Measurements from ENCODE around the gene KRT6A.

Gene KRT6A

DNA sequence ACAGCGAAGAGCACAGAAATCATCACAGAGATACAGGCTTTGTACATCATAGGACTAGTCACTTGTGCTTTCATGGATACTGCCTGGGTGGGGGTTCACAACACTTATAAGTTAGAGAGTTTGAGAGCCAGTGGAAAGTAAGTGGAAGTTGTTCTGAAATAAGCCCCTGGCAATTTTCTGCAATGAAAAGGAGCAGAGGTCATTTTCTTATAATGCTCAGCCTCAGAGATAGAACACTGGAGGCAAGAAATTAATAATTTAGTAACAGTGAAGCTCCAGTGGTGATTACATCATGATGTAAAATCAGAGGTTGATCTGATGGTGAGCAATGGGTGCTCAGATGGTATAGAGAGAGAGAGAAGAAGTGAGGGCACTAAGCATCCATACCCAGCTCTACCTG is 5.8 kb downstream of the KRT6A start:
- TF ChIP-seq, protein P1, sequence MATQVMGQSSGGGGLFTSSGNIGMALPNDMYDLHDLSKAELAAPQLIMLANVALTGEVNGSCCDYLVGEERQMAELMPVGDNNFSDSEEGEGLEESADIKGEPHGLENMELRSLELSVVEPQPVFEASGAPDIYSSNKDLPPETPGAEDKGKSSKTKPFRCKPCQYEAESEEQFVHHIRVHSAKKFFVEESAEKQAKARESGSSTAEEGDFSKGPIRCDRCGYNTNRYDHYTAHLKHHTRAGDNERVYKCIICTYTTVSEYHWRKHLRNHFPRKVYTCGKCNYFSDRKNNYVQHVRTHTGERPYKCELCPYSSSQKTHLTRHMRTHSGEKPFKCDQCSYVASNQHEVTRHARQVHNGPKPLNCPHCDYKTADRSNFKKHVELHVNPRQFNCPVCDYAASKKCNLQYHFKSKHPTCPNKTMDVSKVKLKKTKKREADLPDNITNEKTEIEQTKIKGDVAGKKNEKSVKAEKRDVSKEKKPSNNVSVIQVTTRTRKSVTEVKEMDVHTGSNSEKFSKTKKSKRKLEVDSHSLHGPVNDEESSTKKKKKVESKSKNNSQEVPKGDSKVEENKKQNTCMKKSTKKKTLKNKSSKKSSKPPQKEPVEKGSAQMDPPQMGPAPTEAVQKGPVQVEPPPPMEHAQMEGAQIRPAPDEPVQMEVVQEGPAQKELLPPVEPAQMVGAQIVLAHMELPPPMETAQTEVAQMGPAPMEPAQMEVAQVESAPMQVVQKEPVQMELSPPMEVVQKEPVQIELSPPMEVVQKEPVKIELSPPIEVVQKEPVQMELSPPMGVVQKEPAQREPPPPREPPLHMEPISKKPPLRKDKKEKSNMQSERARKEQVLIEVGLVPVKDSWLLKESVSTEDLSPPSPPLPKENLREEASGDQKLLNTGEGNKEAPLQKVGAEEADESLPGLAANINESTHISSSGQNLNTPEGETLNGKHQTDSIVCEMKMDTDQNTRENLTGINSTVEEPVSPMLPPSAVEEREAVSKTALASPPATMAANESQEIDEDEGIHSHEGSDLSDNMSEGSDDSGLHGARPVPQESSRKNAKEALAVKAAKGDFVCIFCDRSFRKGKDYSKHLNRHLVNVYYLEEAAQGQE (IDR thresholded peaks at IDR 0.05; ENCODE audit: insufficient read depth in 1 of 2, low read depth in 2 of 2, low read length in 2 of 2), result no peak
- TF ChIP-seq SIN3A (IDR thresholded peaks at IDR 0.05; ENCODE audit: borderline replicate concordance, insufficient read depth, low read length) (no peak), FOXP2 (optimal IDR thresholded peaks at IDR 0.05; ENCODE audit: borderline replicate concordance, extremely low read depth, extremely low read length, insufficient read depth) (no peak), TAF1 (IDR thresholded peaks at IDR 0.05; ENCODE audit: borderline replicate concordance, insufficient read depth, low read length) (no peak), POLR2AphosphoS5 (IDR thresholded peaks at IDR 0.05; ENCODE audit: low read depth, low read length) (no peak)

DNA sequence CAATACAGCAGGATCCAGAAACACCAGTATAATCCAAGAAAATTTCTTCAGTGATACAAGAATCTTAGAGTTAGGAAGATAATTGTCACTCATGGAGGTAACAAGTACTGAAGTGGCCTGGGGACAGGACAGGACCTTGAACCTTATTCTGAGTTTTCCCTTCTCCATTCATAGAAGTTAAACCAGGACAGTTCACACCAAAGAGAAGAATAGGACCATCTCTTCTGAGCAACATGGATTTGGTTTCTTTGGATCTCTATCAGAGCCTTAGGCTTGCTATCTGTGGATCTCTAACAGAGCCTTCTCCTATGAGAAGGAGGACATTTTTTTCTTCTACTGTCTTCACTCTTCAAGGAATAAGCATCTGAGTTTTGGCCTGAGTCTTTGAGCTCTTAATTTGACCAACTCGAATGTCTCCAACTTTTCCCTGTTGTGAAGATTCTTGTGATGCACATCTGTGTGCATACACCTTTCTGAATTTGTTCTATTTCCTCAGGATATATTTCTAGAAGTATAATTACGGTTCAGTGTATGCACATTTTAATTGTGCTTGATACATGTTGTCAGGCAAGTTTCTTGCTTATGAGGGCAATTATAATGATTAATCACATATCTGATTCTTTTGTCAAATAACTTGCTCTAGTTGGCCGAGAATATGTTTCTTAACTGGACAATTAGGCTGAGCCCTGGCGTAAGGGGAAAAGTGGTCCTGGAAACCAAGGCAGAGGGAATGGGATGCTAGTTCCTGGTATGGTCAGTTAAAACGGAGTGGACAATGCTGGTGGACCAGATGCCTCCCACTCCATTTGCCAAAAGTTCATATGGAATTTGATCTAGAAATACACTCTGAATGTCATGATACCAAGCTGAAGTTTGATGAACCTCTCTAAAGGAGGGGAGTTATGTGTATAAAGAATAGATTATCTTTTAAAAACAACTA is 6.6 kb downstream of the KRT6A start:
- TF ChIP-seq POLR2AphosphoS5 (IDR thresholded peaks at IDR 0.05; ENCODE audit: low read depth, low read length) (no peak), TAF1 (IDR thresholded peaks at IDR 0.05; ENCODE audit: borderline replicate concordance, insufficient read depth, low read length) (no peak), SIN3A (IDR thresholded peaks at IDR 0.05; ENCODE audit: borderline replicate concordance, insufficient read depth, low read length) (no peak), FOXP2 (optimal IDR thresholded peaks at IDR 0.05; ENCODE audit: borderline replicate concordance, extremely low read depth, extremely low read length, insufficient read depth) (no peak)
- TF ChIP-seq, protein P1 (IDR thresholded peaks at IDR 0.05; ENCODE audit: insufficient read depth in 1 of 2, low read depth in 2 of 2, low read length in 2 of 2), result no peak

DNA sequence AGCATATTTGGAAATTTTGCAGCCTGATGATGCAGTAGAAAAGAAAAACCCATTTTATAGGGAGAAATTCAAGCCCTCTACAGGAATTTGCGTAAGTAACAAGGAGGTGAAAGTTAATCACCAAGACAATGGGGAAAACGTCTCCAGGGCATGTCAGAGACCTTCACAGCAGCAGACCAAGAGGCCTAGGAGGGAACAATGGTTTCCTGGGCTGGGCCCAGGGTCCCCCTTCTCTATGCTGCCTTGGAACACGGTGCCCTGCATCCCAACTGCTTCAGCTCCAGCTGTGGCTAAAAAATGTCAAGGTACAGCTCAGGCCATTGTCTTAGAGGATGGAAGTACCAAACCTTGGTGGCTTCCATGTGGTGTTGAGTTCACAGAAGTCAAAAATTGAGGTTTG is 13.0 kb downstream of the KRT6A start:
- no peak for TF ChIP-seq POLR2AphosphoS5 (IDR thresholded peaks at IDR 0.05; ENCODE audit: low read depth, low read length)
- no peak for TF ChIP-seq FOXP2 (optimal IDR thresholded peaks at IDR 0.05; ENCODE audit: borderline replicate concordance, extremely low read depth, extremely low read length, insufficient read depth)
- no peak for TF ChIP-seq TAF1 (IDR thresholded peaks at IDR 0.05; ENCODE audit: borderline replicate concordance, insufficient read depth, low read length)
- TF ChIP-seq SIN3A (IDR thresholded peaks at IDR 0.05; ENCODE audit: borderline replicate concordance, insufficient read depth, low read length), result no peak
- TF ChIP-seq, protein P1 (IDR thresholded peaks at IDR 0.05; ENCODE audit: insufficient read depth in 1 of 2, low read depth in 2 of 2, low read length in 2 of 2), result no peak

DNA sequence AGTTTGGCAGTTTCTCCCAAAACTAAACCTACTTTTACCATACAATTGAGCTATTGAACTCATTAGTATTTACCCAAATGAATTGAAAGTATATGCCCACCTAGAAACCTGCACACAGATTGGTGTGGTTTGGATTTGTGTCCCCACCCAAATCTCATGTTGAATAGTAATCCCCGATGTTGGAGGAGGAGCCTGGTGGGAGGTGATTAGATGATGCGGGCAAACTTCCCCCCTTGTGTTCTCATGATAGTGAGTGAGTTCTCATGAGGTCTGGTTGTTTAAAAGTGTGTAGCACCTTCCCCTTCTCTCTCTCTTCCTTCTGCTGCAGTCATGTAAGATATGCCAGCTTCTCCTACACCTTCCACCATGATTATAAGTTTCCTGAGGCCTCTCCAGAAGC is 15.4 kb downstream of the KRT6A start:
- TF ChIP-seq POLR2AphosphoS5 (IDR thresholded peaks at IDR 0.05; ENCODE audit: low read depth, low read length) (no peak), SIN3A (IDR thresholded peaks at IDR 0.05; ENCODE audit: borderline replicate concordance, insufficient read depth, low read length) (no peak), FOXP2 (optimal IDR thresholded peaks at IDR 0.05; ENCODE audit: borderline replicate concordance, extremely low read depth, extremely low read length, insufficient read depth) (no peak), TAF1 (IDR thresholded peaks at IDR 0.05; ENCODE audit: borderline replicate concordance, insufficient read depth, low read length) (no peak)
- TF ChIP-seq, protein P1 (IDR thresholded peaks at IDR 0.05; ENCODE audit: insufficient read depth in 1 of 2, low read depth in 2 of 2, low read length in 2 of 2), result no peak
